GM12873 (cell line): ENCODE data around the gene CNTNAP5.

Experiments used
- CTCF ChIP-seq: IDR thresholded peaks from 2 replicates; pipeline ENCODE4 v1.5.1; 2012; ENCODE audit warnings: low read depth, mild to moderate bottlenecking, moderate library complexity, low read length, control low read depth; ENCODE audit not compliant: insufficient read depth; ENCODE audit errors: missing control alignments

Gene CNTNAP5

GRCh38 chr2:124257120-124257519 lies 232.0 kb downstream of the CNTNAP5 start:
- TF ChIP-seq CTCF: no peak

GRCh38 chr2:124258140-124258880 lies 233.2 kb downstream of the CNTNAP5 start:
- TF ChIP-seq CTCF: no peak

- TF ChIP-seq CTCF: no peak
Measured at GRCh38 chr2:124261456-124261855, 236.4 kb downstream of the CNTNAP5 start.

GRCh38 chr2:124264551-124265091 lies 239.5 kb downstream of the CNTNAP5 start:
- TF ChIP-seq CTCF: no peak

GRCh38 chr2:124267794-124268193 lies 242.7 kb downstream of the CNTNAP5 start:
- TF ChIP-seq CTCF: no peak

GRCh38 chr2:124269348-124269747 lies 244.3 kb downstream of the CNTNAP5 start:
- no peak for TF ChIP-seq CTCF

- no peak for TF ChIP-seq CTCF
Measured at GRCh38 chr2:124272261-124272841, 247.3 kb downstream of the CNTNAP5 start.
